ENCODE data around the gene ECHS1.
A peak's percentile ranks its signal among the peaks of the same experiment; 100 is the strongest.
"Not testable (repeated sequence)": the region's sequence is repeated elsewhere in the genome, so short reads cannot be mapped to it uniquely, and the experiment has no call there.

ECHS1 gene

GRCh38 chr10:133367461-133367860, 5.7 kb downstream of the ECHS1 start:
- H3K4me1 ChIP-seq (ENCODE audit: control insufficient read depth in 1 of 2, insufficient read depth in 2 of 2, low read length in 2 of 2); H3K4me3 ChIP-seq (ENCODE audit: low read depth, low read length); H3K27me3 ChIP-seq (ENCODE audit: insufficient read depth, low read length); H3K79me2 ChIP-seq (ENCODE audit: control insufficient read depth, insufficient read depth, low read length, poor library complexity); H3K18ac ChIP-seq (ENCODE audit: low read length); H3K4me2 ChIP-seq (ENCODE audit: low read length); H3K9me3 ChIP-seq (ENCODE audit: insufficient read depth, low read depth, low read length); H3K27ac ChIP-seq (ENCODE audit: low read depth, low read length); DNase-seq; H3K14ac ChIP-seq (ENCODE audit: low read length); H3K4ac ChIP-seq (ENCODE audit: low read depth, low read length); H2AFZ ChIP-seq (ENCODE audit: insufficient read depth, low read length, poor library complexity); H4K91ac ChIP-seq (ENCODE audit: low read depth, low read length); H2AK5ac ChIP-seq (ENCODE audit: low read length); H2BK5ac ChIP-seq (ENCODE audit: low read depth, low read length, poor library complexity); H2BK120ac ChIP-seq (ENCODE audit: insufficient read depth, low read length, poor library complexity); H4K12ac ChIP-seq (ENCODE audit: low read depth, low read length); H3K23ac ChIP-seq (ENCODE audit: low read length); H3K79me1 ChIP-seq (ENCODE audit: low read length); H2BK12ac ChIP-seq (ENCODE audit: low read length); H4K8ac ChIP-seq (ENCODE audit: low read depth, low read length); H3K9ac ChIP-seq (ENCODE audit: low read length): not testable (repeated sequence)
- WGBS (ENCODE audit: extremely low coverage, insufficient coverage, insufficient read length), result no CpG with 5 or more reads among the region's 7 CpGs
- H3K36me3 ChIP-seq (ENCODE audit: control insufficient read depth in 1 of 2, insufficient read depth in 2 of 2, low read length in 2 of 2), result peaks cover 60 to 70% of the 10 kb centered on the region in 2 experiments

- Histone ChIP-seq H3K4me1 (ENCODE audit: control insufficient read depth in 1 of 2, insufficient read depth in 2 of 2, low read length in 2 of 2) (no peaks in the 10 kb centered on the region), H3K18ac (ENCODE audit: low read length) (no peak overlapping the region), H3K23ac (ENCODE audit: low read length) (no peak overlapping the region), H3K9ac (ENCODE audit: low read length) (no peak overlapping the region), H2AFZ (ENCODE audit: insufficient read depth, low read length, poor library complexity) (no peak overlapping the region), H3K79me1 (ENCODE audit: low read length) (no peaks in the 10 kb centered on the region), H3K79me2 (ENCODE audit: control insufficient read depth, insufficient read depth, low read length, poor library complexity) (no peaks in the 10 kb centered on the region), H4K91ac (ENCODE audit: low read depth, low read length) (no peak overlapping the region), H4K12ac (ENCODE audit: low read depth, low read length) (no peak overlapping the region), H3K27me3 (ENCODE audit: insufficient read depth, low read length) (no peaks in the 10 kb centered on the region), H3K14ac (ENCODE audit: low read length) (no peak overlapping the region), H4K8ac (ENCODE audit: low read depth, low read length) (no peak overlapping the region), H2BK120ac (ENCODE audit: insufficient read depth, low read length, poor library complexity) (no peak overlapping the region), H3K4ac (ENCODE audit: low read depth, low read length) (no peak overlapping the region), H3K27ac (ENCODE audit: low read depth, low read length) (no peak overlapping the region), H2BK12ac (ENCODE audit: low read length) (no peak overlapping the region), H3K4me3 (ENCODE audit: low read depth, low read length) (peak overlapping the region; percentile 13), H2BK5ac (ENCODE audit: low read depth, low read length, poor library complexity) (no peak overlapping the region), H2AK5ac (ENCODE audit: low read length) (no peak overlapping the region), H3K4me2 (ENCODE audit: low read length) (no peak overlapping the region), H3K9me3 (ENCODE audit: insufficient read depth, low read depth, low read length) (peaks cover 4% of the 10 kb centered on the region), H3K36me3 (ENCODE audit: control insufficient read depth in 1 of 2, insufficient read depth in 2 of 2, low read length in 2 of 2) (peaks cover 67 to 76% of the 10 kb centered on the region in 2 experiments)
- no peak for DNase-seq
- WGBS (ENCODE audit: extremely low coverage, insufficient coverage, insufficient read length), result no CpG with 5 or more reads among the region's 13 CpGs
Observed at GRCh38 chr10:133366751-133367150, 6.4 kb downstream of the ECHS1 start.

- no peak for DNase-seq
- no peaks in the 10 kb centered on the region for H3K79me1 ChIP-seq (ENCODE audit: low read length)
- no peak overlapping the region for H3K23ac ChIP-seq (ENCODE audit: low read length)
- H3K4me1 ChIP-seq (ENCODE audit: control insufficient read depth in 1 of 2, insufficient read depth in 2 of 2, low read length in 2 of 2), result no peaks in the 10 kb centered on the region
- H2BK5ac ChIP-seq (ENCODE audit: low read depth, low read length, poor library complexity), result no peak overlapping the region
- no peak overlapping the region for H2AK5ac ChIP-seq (ENCODE audit: low read length)
- no peak overlapping the region for H2BK120ac ChIP-seq (ENCODE audit: insufficient read depth, low read length, poor library complexity)
- no peaks in the 10 kb centered on the region for H3K27me3 ChIP-seq (ENCODE audit: insufficient read depth, low read length)
- H4K12ac ChIP-seq (ENCODE audit: low read depth, low read length), result no peak overlapping the region
- no peak overlapping the region for H3K27ac ChIP-seq (ENCODE audit: low read depth, low read length)
- H2AFZ ChIP-seq (ENCODE audit: insufficient read depth, low read length, poor library complexity), result no peak overlapping the region
- no peak overlapping the region for H2BK12ac ChIP-seq (ENCODE audit: low read length)
- H3K4ac ChIP-seq (ENCODE audit: low read depth, low read length), result no peak overlapping the region
- WGBS (ENCODE audit: extremely low coverage, insufficient coverage, insufficient read length), result no CpG with 5 or more reads among the region's 17 CpGs
- peaks cover 69 to 70% of the 10 kb centered on the region in 2 experiments for H3K36me3 ChIP-seq (ENCODE audit: control insufficient read depth in 1 of 2, insufficient read depth in 2 of 2, low read length in 2 of 2)
- H3K4me2 ChIP-seq (ENCODE audit: low read length), result no peak overlapping the region
- H3K9ac ChIP-seq (ENCODE audit: low read length), result no peak overlapping the region
- H3K18ac ChIP-seq (ENCODE audit: low read length), result no peak overlapping the region
- no peaks in the 10 kb centered on the region for H3K79me2 ChIP-seq (ENCODE audit: control insufficient read depth, insufficient read depth, low read length, poor library complexity)
- H4K8ac ChIP-seq (ENCODE audit: low read depth, low read length), result no peak overlapping the region
- H3K9me3 ChIP-seq (ENCODE audit: insufficient read depth, low read depth, low read length), result peaks cover 5% of the 10 kb centered on the region
- no peak overlapping the region for H4K91ac ChIP-seq (ENCODE audit: low read depth, low read length)
- no peak overlapping the region for H3K4me3 ChIP-seq (ENCODE audit: low read depth, low read length)
- H3K14ac ChIP-seq (ENCODE audit: low read length), result no peak overlapping the region
Observed at GRCh38 chr10:133366130-133366478, 7.0 kb downstream of the ECHS1 start.

GRCh38 chr10:133365461-133366129, 7.6 kb downstream of the ECHS1 start:
- Histone ChIP-seq H4K12ac (ENCODE audit: low read depth, low read length) (no peak overlapping the region), H3K27ac (ENCODE audit: low read depth, low read length) (no peak overlapping the region), H3K4me1 (ENCODE audit: control insufficient read depth in 1 of 2, insufficient read depth in 2 of 2, low read length in 2 of 2) (no peaks in the 10 kb centered on the region), H3K79me1 (ENCODE audit: low read length) (no peaks in the 10 kb centered on the region), H3K4me2 (ENCODE audit: low read length) (no peak overlapping the region), H3K14ac (ENCODE audit: low read length) (no peak overlapping the region), H2AFZ (ENCODE audit: insufficient read depth, low read length, poor library complexity) (no peak overlapping the region), H3K18ac (ENCODE audit: low read length) (no peak overlapping the region), H4K8ac (ENCODE audit: low read depth, low read length) (no peak overlapping the region), H3K4me3 (ENCODE audit: low read depth, low read length) (no peak overlapping the region), H2BK5ac (ENCODE audit: low read depth, low read length, poor library complexity) (no peak overlapping the region), H3K9ac (ENCODE audit: low read length) (no peak overlapping the region), H3K4ac (ENCODE audit: low read depth, low read length) (no peak overlapping the region), H4K91ac (ENCODE audit: low read depth, low read length) (no peak overlapping the region), H3K79me2 (ENCODE audit: control insufficient read depth, insufficient read depth, low read length, poor library complexity) (no peaks in the 10 kb centered on the region), H3K27me3 (ENCODE audit: insufficient read depth, low read length) (no peaks in the 10 kb centered on the region), H2AK5ac (ENCODE audit: low read length) (no peak overlapping the region), H2BK120ac (ENCODE audit: insufficient read depth, low read length, poor library complexity) (no peak overlapping the region), H3K9me3 (ENCODE audit: insufficient read depth, low read depth, low read length) (peaks cover 5% of the 10 kb centered on the region), H3K23ac (ENCODE audit: low read length) (no peak overlapping the region), H2BK12ac (ENCODE audit: low read length) (no peak overlapping the region), H3K36me3 (ENCODE audit: control insufficient read depth in 1 of 2, insufficient read depth in 2 of 2, low read length in 2 of 2) (peaks cover 67 to 68% of the 10 kb centered on the region in 2 experiments)
- WGBS (ENCODE audit: extremely low coverage, insufficient coverage, insufficient read length), result no CpG with 5 or more reads among the region's 13 CpGs
- peak; percentile 57 to 67 for DNase-seq

Measured in trophoblast cell (in vitro differentiated cells and primary cell).